ENCODE measurements around the gene VAV3. TPM values are rescaled to one million over a fixed set of nuclear protein-coding genes. Genes with fewer than 3 reads are reported as not detected.

Gene VAV3
- total and polyA plus RNA-seq, 2 of the 8 experiments (the other 6 are each of a cell fraction or from before 2014, with no cell fraction given) = 2.9 to 7.9 TPM

DNA sequence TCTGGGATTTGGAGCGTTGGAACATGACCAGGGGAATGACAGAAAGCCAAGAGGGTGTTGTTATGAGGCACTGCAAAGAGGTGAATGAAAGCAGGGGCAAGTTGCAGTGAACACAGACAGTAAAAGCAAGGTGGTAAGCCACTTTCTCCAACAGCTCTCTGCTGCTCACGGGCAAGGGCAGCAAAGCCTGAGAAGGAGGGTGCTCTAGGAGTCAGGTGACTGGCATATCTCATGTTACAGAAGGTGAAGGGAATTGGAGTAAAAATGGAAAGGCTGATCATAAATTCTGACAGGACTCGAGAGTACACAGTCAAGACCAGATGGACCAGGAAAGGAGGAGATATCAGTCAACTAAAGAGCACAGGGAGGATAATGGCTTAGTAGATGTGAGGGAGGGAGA lies 14.5 kb downstream of the VAV3 start:
- Histone ChIP-seq H4K91ac (replicated peaks; ENCODE audit: insufficient read length, low read length) (no peak overlapping the region), H3K14ac (ENCODE audit: insufficient read length) (no peak overlapping the region), H2BK120ac (replicated peaks; ENCODE audit: low read depth, low read length) (no peak overlapping the region), H3K23me2 (ENCODE audit: low read depth, low read length) (no peaks in the 10 kb centered on the region; the same call in 1 of the 2 replicates), H3K4me2 (ENCODE audit: insufficient read depth in 1 of 2, low read depth in 2 of 2, low read length in 2 of 2) (no peak overlapping the region), H3K23ac (ENCODE audit: insufficient read length) (no peak overlapping the region), H3K18ac (ENCODE audit: extremely low read depth, low read length) (no peak overlapping the region), H3K36me3 (ENCODE audit: control insufficient read depth in 2 of 4, insufficient read depth in 4 of 4, low read length in 3 of 4) (no peaks in the 10 kb centered on the region), H3K4ac (replicated peaks; ENCODE audit: insufficient read length, low read depth, low read length) (no peak overlapping the region), H3K79me2 (ENCODE audit: control insufficient read depth in 1 of 2, insufficient read depth in 2 of 2, low read length in 2 of 2) (peaks cover 0 to 4% of the 10 kb centered on the region in 2 experiments; a peak in 2 of 4 replicates), H4K8ac (ENCODE audit: extremely low read depth, insufficient read depth, low read length) (no peak overlapping the region), H2AFZ (ENCODE audit: low read length) (no peak overlapping the region), H3K9me3 (ENCODE audit: insufficient read depth in 2 of 2, low read depth in 1 of 2, low read length in 1 of 2) (no peaks in the 10 kb centered on the region), H4K5ac (ENCODE audit: insufficient read length, low read depth, low read length) (no peak overlapping the region), H2BK5ac (ENCODE audit: low read depth, low read length) (0 out of 2 replicates have a peak overlapping the region, but pooled peaks have one; percentile 37), H3K27me3 (replicated peaks in 1 of 4; ENCODE audit: control insufficient read depth in 3 of 4, extremely low read depth in 1 of 4, insufficient read depth in 3 of 4, low read length in 3 of 4) (no peaks in the 10 kb centered on the region), H2BK15ac (ENCODE audit: low read length) (0 out of 2 replicates have a peak overlapping the region, but pooled peaks have one; percentile 18), H3K4me1 (replicated peaks in 1 of 4; ENCODE audit: control insufficient read depth in 3 of 4, insufficient read depth in 4 of 4, low read length in 3 of 4) (0 out of 7 replicates have a peak, but pooled peaks cover 0 to 4% (median 0%) of the 10 kb centered on the region in 4 experiments), H3K56ac (replicated peaks; ENCODE audit: insufficient read length, low read depth, low read length) (no peak overlapping the region), H3K27ac (ENCODE audit: low read depth, low read length) (no peak overlapping the region), H2BK12ac (ENCODE audit: low read depth, low read length) (no peak overlapping the region), H3K4me3 (ENCODE audit: extremely low read depth in 1 of 4, insufficient read depth in 2 of 4, low read depth in 3 of 4, low read length in 4 of 4) (no peak overlapping the region), H3K79me1 (ENCODE audit: low read depth, low read length) (no peaks in the 10 kb centered on the region; the same call in 1 of the 2 replicates), H4K20me1 (replicated peaks in 1 of 2; ENCODE audit: control insufficient read depth in 1 of 2, insufficient read depth in 2 of 2, low read length in 2 of 2) (no peaks in the 10 kb centered on the region), H2AK5ac (ENCODE audit: low read depth, low read length) (no peak overlapping the region), H2BK20ac (ENCODE audit: low read length) (no peak overlapping the region), H3K9ac (replicated peaks in 1 of 4; ENCODE audit: extremely low read depth in 1 of 4, low read depth in 3 of 4, low read length in 3 of 4) (no peak overlapping the region)
- TF ChIP-seq RBBP5 (IDR thresholded peaks at IDR 0.05; ENCODE audit: borderline replicate concordance, low read depth, low read length) (no peak), TAF1 (IDR thresholded peaks at IDR 0.05; ENCODE audit: low read depth, low read length) (no peak), CTBP2 (IDR thresholded peaks at IDR 0.05; ENCODE audit: borderline replicate concordance, insufficient read depth, insufficient read length, low read length) (no peak), SP4 (IDR thresholded peaks at IDR 0.05; ENCODE audit: low read length) (no peak), MAX (IDR thresholded peaks at IDR 0.05) (no peak), BRCA1 (IDR thresholded peaks at IDR 0.05; ENCODE audit: low read depth, low read length) (no peak), POLR2A (IDR thresholded peaks at IDR 0.05; ENCODE audit: control extremely low read depth in 1 of 2, low read depth in 2 of 2, low read length in 2 of 2) (no peak), EP300 (IDR thresholded peaks at IDR 0.05; ENCODE audit: borderline replicate concordance in 1 of 2, low read depth in 2 of 2, low read length in 2 of 2) (no peak)
- TF ChIP-seq, protein P1, sequence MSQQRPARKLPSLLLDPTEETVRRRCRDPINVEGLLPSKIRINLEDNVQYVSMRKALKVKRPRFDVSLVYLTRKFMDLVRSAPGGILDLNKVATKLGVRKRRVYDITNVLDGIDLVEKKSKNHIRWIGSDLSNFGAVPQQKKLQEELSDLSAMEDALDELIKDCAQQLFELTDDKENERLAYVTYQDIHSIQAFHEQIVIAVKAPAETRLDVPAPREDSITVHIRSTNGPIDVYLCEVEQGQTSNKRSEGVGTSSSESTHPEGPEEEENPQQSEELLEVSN (IDR thresholded peaks at IDR 0.05) = no peak
- no peak for FAIRE-seq
- ChIA-PET POLR2A (ENCODE audit: partially characterized antibody) (no interaction called here), CTCF (ENCODE audit: partially characterized antibody) (interaction anchor here (0.9 kb wide), 1 partner anchor 47 kb away, joined by 3 read pairs; no protein-coding TSS in a partner anchor)
- no peak for DNase-seq (ENCODE audit: low read depth in 1 of 2, low spot score in 2 of 2)
- 90% methylated on average over 3 of the region's 3 CpGs; no CpG with 5 or more reads in 1 of the 2 experiments for WGBS, 2 experiments (ENCODE audit: extremely low coverage in 1 of 2, insufficient coverage in 1 of 2, insufficient read length in 1 of 2, insufficient replicate concordance in 2 of 2, low coverage in 1 of 2, low lambda C conversion rate in 2 of 2, missing lambda C conversion rate in 1 of 2)
